SU-DHL-6 (cell line): ENCODE data around the gene HDAC11.

Source experiments
- EZH2phosphoT487 ChIP-seq: fragments of 200-600 bp; sonication (generic), shearing (Covaris generic); conservative IDR thresholded peaks from 2 replicates; pipeline ENCODE4 v1.6.1; 2018; ENCODE audit warnings: mild to moderate bottlenecking, antibody characterized with exemption, low read length, moderate library complexity, mixed read lengths
- TF ChIP-seq, protein P1 (sequence below): fragments of 200-600 bp; sonication (generic); IDR thresholded peaks from one replicate; pipeline ENCODE4 v1.5.1; 2017; ENCODE audit warnings: antibody characterized with exemption, mild to moderate bottlenecking, low read length, moderate library complexity; ENCODE audit not compliant: insufficient read depth, poor library complexity, severe bottlenecking

DNA sequence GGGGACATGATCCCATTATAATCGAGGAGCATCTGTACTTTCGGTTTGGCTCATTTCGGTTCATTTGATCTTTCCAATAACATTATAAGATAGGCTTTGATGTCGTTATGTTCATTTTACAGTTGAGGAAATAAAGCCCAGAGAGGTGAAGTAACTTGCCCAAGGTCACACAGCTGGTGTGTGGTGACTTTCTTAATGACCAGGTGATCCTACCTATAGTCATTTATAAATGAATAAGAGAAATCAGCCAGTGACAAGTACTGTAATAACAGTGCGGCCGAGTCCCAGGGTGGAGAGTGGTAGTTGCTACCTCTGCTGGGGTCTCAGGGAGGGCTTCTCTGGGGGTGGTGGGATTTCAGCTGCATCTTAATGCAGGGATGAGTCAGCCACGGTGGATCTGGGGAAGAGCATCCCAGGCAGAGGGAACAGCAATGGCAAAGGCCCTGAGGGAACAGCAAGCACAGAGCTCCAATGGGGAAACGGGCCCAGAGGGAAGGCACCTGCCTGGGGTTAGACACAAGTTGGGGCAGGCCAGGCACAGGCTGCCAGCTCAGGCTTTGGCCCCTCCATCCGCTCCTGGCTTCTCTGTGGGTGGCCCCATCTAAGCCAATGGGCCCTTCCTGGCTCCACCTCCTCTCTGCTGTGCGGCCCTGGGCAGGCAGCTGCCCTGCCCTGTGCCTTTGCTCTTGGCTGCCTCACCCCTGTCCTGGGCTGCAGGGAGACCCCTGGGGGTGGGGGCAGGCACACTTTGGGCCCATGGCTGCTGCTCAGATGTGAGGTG, 67.7 kb downstream of the HDAC11 start:
- TF ChIP-seq, protein P1, sequence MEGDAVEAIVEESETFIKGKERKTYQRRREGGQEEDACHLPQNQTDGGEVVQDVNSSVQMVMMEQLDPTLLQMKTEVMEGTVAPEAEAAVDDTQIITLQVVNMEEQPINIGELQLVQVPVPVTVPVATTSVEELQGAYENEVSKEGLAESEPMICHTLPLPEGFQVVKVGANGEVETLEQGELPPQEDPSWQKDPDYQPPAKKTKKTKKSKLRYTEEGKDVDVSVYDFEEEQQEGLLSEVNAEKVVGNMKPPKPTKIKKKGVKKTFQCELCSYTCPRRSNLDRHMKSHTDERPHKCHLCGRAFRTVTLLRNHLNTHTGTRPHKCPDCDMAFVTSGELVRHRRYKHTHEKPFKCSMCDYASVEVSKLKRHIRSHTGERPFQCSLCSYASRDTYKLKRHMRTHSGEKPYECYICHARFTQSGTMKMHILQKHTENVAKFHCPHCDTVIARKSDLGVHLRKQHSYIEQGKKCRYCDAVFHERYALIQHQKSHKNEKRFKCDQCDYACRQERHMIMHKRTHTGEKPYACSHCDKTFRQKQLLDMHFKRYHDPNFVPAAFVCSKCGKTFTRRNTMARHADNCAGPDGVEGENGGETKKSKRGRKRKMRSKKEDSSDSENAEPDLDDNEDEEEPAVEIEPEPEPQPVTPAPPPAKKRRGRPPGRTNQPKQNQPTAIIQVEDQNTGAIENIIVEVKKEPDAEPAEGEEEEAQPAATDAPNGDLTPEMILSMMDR: no peak
- no peak for TF ChIP-seq EZH2phosphoT487
